K562 (cell line): ENCODE results near the gene GAGE12E. TPM values are rescaled to one million over a fixed set of nuclear protein-coding genes. Genes with fewer than 3 reads are reported as not detected.
"Not testable (repeated sequence)": the region's sequence is repeated elsewhere in the genome, so short reads cannot be mapped to it uniquely, and the experiment has no call there.

ENCODE experiments used
- ATAC-seq: fragments of 200-7000 bp; cut with Tn5 transposase; 3 replicates; pipeline ENCODE4 v1.9.1; 2020; ENCODE audit warnings: moderate library complexity
- BruUV-seq: library from RNA; stranded (reverse); fragments of 400-500 nt; replicated peaks from 2 replicates; lab custom pipeline; 2021; lab: Mats Ljungman, UMichigan
- CTCF ChIA-PET: fragments of 300-600 bp; formaldehyde crosslinking; extraction: SDS; loops from one replicate; lab custom pipeline; 2021; ENCODE audit warnings: low intra/inter-chr PET ratio; lab: Yijun Ruan, JAX
- POLR2A ChIA-PET: fragments of 300-600, 350-650 bp; sonication (Branson Sonifier 250); formaldehyde crosslinking; extraction: SDS; loops from one replicate; lab custom pipeline; 2021; ENCODE audit warnings: antibody characterized with exemption, inconsistent platforms; lab: Yijun Ruan, JAX
- DNase-seq, 4 experiments: peaks; one replicate each; pipeline versions ENCODE4 v3.0.0 to v3.0.0-alpha.2; 2011 to 2018; ENCODE audit warnings: low spot score in 3 of 4, mixed read lengths in 3 of 4; ENCODE audit errors: extremely low read depth in 1 of 4
- FAIRE-seq: peaks from 2 replicates; lab custom pipeline; 2011; peaks lifted over from hg19 to GRCh38; lab: Jason Lieb, UNC
- H2AFZ ChIP-seq: 2 replicates; pipeline ENCODE4 v1.6.0; 2011; ENCODE audit warnings: low read depth, low read length, control low read depth, inconsistent platforms
- H3K27ac ChIP-seq: fragments of 200-600 bp; 3 replicates; pipeline ENCODE4 v1.8.0; 2011; ENCODE audit warnings: low read depth, mild to moderate bottlenecking, control low read depth, inconsistent platforms, low read length, moderate library complexity, mixed read lengths; ENCODE audit errors: extremely low read depth
- H3K27me3 ChIP-seq, 2 experiments: fragments of 300-600 bp in 1 of 2; 2 replicates in 1 of 2; 3 replicates in 1 of 2; pipeline versions ENCODE4 v1.6.0 to v1.8.0; 2011; ENCODE audit warnings: inconsistent platforms in 2 of 2, low read length in 2 of 2, mild to moderate bottlenecking in 1 of 2, mixed read lengths in 1 of 2, moderate library complexity in 1 of 2; ENCODE audit not compliant: control insufficient read depth in 2 of 2, insufficient read depth in 2 of 2
- H3K36me3 ChIP-seq: fragments of 300-600 bp; 3 replicates; pipeline ENCODE4 v1.8.0; 2011; ENCODE audit warnings: mild to moderate bottlenecking, low read length, inconsistent platforms; ENCODE audit not compliant: control insufficient read depth, insufficient read depth
- H3K4me1 ChIP-seq, 2 experiments: fragments of 200-600 bp in 1 of 2; replicated peaks in 1 of 2; 2 replicates in 1 of 2; 3 replicates in 1 of 2; pipeline versions ENCODE4 v1.5.1 to v1.8.0; 2011; ENCODE audit warnings: inconsistent platforms in 2 of 2, low read length in 2 of 2, mild to moderate bottlenecking in 1 of 2, mixed read lengths in 1 of 2, moderate library complexity in 1 of 2; ENCODE audit not compliant: control insufficient read depth in 2 of 2, insufficient read depth in 2 of 2
- H3K4me2 ChIP-seq: 2 replicates; pipeline ENCODE4 v1.6.1; 2011; ENCODE audit warnings: low read length, control low read depth, inconsistent platforms, mixed read lengths; ENCODE audit not compliant: insufficient read depth
- H3K4me3 ChIP-seq: fragments of 200-600 bp; sonication (generic), shearing (Covaris generic); 2 replicates; pipeline ENCODE4 v1.5.1; 2016; ENCODE audit warnings: control low read depth, inconsistent platforms
- H3K79me2 ChIP-seq: fragments of 200-600 bp; 3 replicates; pipeline ENCODE4 v1.8.0; 2011; ENCODE audit warnings: low read length, inconsistent platforms; ENCODE audit not compliant: control insufficient read depth, insufficient read depth
- H3K9ac ChIP-seq, 2 experiments: 2 replicates each; pipeline versions ENCODE4 v1.6.0 to v1.6.1; 2011; ENCODE audit warnings: low read depth in 2 of 2, low read length in 2 of 2, control low read depth in 1 of 2, inconsistent platforms in 1 of 2, mild to moderate bottlenecking in 1 of 2, mixed read lengths in 1 of 2; ENCODE audit not compliant: insufficient read depth in 1 of 2
- H3K9me1 ChIP-seq: one replicate; pipeline ENCODE4 v1.6.0; 2011; ENCODE audit warnings: inconsistent platforms, mild to moderate bottlenecking, low read length, moderate library complexity; ENCODE audit not compliant: control insufficient read depth, insufficient read depth
- H3K9me3 ChIP-seq: replicated peaks from 2 replicates; pipeline ENCODE4 v1.5.1; 2011; ENCODE audit warnings: low read depth, low read length, inconsistent platforms; ENCODE audit not compliant: control insufficient read depth, insufficient read depth
- H4K20me1 ChIP-seq: replicated peaks from 2 replicates; pipeline ENCODE4 v1.6.1; 2011; ENCODE audit warnings: low read length, inconsistent platforms, mixed read lengths; ENCODE audit not compliant: control insufficient read depth, insufficient read depth
- EGR1 ChIP-seq: fragments of 450-650 bp; conservative IDR thresholded peaks from 2 replicates; pipeline ENCODE4 v1.6.1; 2017; ENCODE audit warnings: mild to moderate bottlenecking
- EP400 ChIP-seq: fragments of 450-650 bp; IDR thresholded peaks from 2 replicates; pipeline ENCODE4 v1.6.1; 2017; ENCODE audit warnings: antibody characterized with exemption, mild to moderate bottlenecking, moderate library complexity
- MGA ChIP-seq: fragments of 450-650 bp; IDR thresholded peaks from 2 replicates; pipeline ENCODE4 v1.6.1; 2016; ENCODE audit warnings: mild to moderate bottlenecking, moderate library complexity
- MNT ChIP-seq, 2 experiments: fragments of 450-650 bp; conservative IDR thresholded peaks; 2 replicates each; pipeline ENCODE4 v1.6.1; 2017; ENCODE audit warnings: mild to moderate bottlenecking in 2 of 2, moderate library complexity in 2 of 2
- VEZF1 ChIP-seq: fragments of 200-800 bp; sonication (Bioruptor generic); IDR thresholded peaks from 2 replicates; pipeline ENCODE4 v1.6.1; 2017; ENCODE audit warnings: missing genetic modification characterization, missing compliant biosample characterization
- WGBS: fragments of 100-300 bp; shearing (Covaris generic); methylation state at CpG from one replicate; pipeline ENCODE4 v1.1.6; 2016; ENCODE audit warnings: low coverage, mixed read lengths; ENCODE audit not compliant: insufficient coverage; ENCODE audit errors: missing lambda C conversion rate; 5-methylcytosine and 5-hydroxymethylcytosine counted together
- in situ Hi-C: fragments of 300-500 bp; cut with MboI; formaldehyde crosslinking; loops from 4 replicates; pipeline ENCODE4 v1.15.0; 2018; ENCODE audit warnings: inconsistent platforms, mixed read lengths
- intact Hi-C: fragments of 100-400 bp; cut with micrococcal nuclease; formaldehyde crosslinking; loops from 2 replicates; pipeline ENCODE4 v1.14.2; 2022
- polyA plus RNA-seq, 8 experiments: library from polyadenylated mRNA; depleted of rRNA in 4 of 8; stranded (reverse) in 5 of 8; unstranded in 3 of 8; fragments of >200 nt; fragmentation: Nextera tagmentation in 2 of 8; fragmentation: Illumina TruSeq in 1 of 8; extraction: Ambion mirVana in 2 of 8; extraction: Trizol in 1 of 8; gene quantifications; 2 replicates each; pipeline versions ENCODE4 v1.2.1 to v1.2.3, GENCODE V29; 2011 to 2014; ENCODE audit warnings: inconsistent platforms in 1 of 8, missing spikeins in 1 of 8
- total RNA-seq, 7 experiments: library from RNA; depleted of rRNA in 6 of 7; stranded (reverse); fragments of >200 nt in 6 of 7; fragmentation: Illumina TruSeq in 2 of 7; extraction: Trizol in 2 of 7; gene quantifications; 2 replicates each; pipeline versions ENCODE4 v1.2.1 to v1.2.3, GENCODE V29; 2011 to 2021; ENCODE audit warnings: low replicate concordance in 1 of 7

GAGE12E gene
- total and polyA plus RNA-seq, 9 of the 15 experiments (the other 6 are each of a cell fraction or from before 2014, with no cell fraction given), result 0.24 to 0.45 (median 0.39) TPM; not detected in 4

GRCh38 chrX:49589769-49590478, 38.8 kb downstream of the GAGE12E start:
- H3K36me3 ChIP-seq, H3K27ac ChIP-seq, H3K9me1 ChIP-seq, H3K4me1 ChIP-seq, H2AFZ ChIP-seq, DNase-seq, intact Hi-C loops, H3K27me3 ChIP-seq, CTCF ChIA-PET, H4K20me1 ChIP-seq, FAIRE-seq, H3K9me3 ChIP-seq, H3K79me2 ChIP-seq, POLR2A ChIA-PET, in situ Hi-C loops, ATAC-seq: not testable (repeated sequence)
- peak overlapping the region; percentile 48; the same call in 1 of the 2 replicates for H3K4me2 ChIP-seq
- TF ChIP-seq MGA (peak; percentile 51; the same call in 1 of the 2 replicates), VEZF1 (CRISPR knock-in tag) (0 out of 2 replicates have a peak, but pooled peaks have one; percentile 21), MNT (conservative IDR thresholded peaks at IDR 0.05) (0 out of 4 replicates have a peak, but pooled peaks of 1 of the 2 experiments have one; percentile 20), EGR1 (peak; percentile 45; the same call in 1 of the 2 replicates), EP400 (peak; percentile 39; the same call in 1 of the 2 replicates)
- 35% methylated on average over 17 of the region's 37 CpGs for WGBS
- H3K9ac ChIP-seq, result peak overlapping the region; percentile 20 to 86; a peak in 1 of 4 replicates
- BruUV-seq, result TSS peak; percentile 89
- H3K4me3 ChIP-seq, result peak overlapping the region; percentile 39
